GM12865 (cell line): ENCODE data around the gene ENPP3.

ENCODE experiments used
- DNase-seq: peaks from one replicate; pipeline ENCODE4 v3.0.0; 2010; ENCODE audit warnings: low read depth
- H3K4me3 ChIP-seq: 2 replicates; pipeline ENCODE4 v1.5.1; 2011; ENCODE audit warnings: mild to moderate bottlenecking, low read depth, low read length, control low read depth
- CTCF ChIP-seq: IDR thresholded peaks from 2 replicates; pipeline ENCODE4 v1.5.1; 2011; ENCODE audit warnings: low read length, control low read depth, low read depth, inconsistent platforms; ENCODE audit not compliant: insufficient read depth; ENCODE audit errors: missing control alignments

The ENPP3 gene

GRCh38 chr6:131641554-131641953 lies 4.5 kb downstream of the ENPP3 start:
- TF ChIP-seq CTCF = no peak
- H3K4me3 ChIP-seq = no peak overlapping the region
- DNase-seq = no peak

- DNase-seq = no peak
- TF ChIP-seq CTCF = no peak
- H3K4me3 ChIP-seq = no peak overlapping the region
These were observed 5.5 kb downstream of the ENPP3 start for GRCh38 chr6:131642565-131642964.

- TF ChIP-seq CTCF = no peak
- no peak overlapping the region for H3K4me3 ChIP-seq
- no peak for DNase-seq
These were observed 6.0 kb downstream of the ENPP3 start for GRCh38 chr6:131642987-131643611.

- H3K4me3 ChIP-seq = no peak overlapping the region
- DNase-seq = no peak
- TF ChIP-seq CTCF = no peak
These were observed 6.9 kb downstream of the ENPP3 start for GRCh38 chr6:131643855-131644460.

GRCh38 chr6:131644921-131645320 lies 7.8 kb downstream of the ENPP3 start:
- DNase-seq = no peak
- TF ChIP-seq CTCF = no peak
- H3K4me3 ChIP-seq = no peak overlapping the region

GRCh38 chr6:131645846-131646245 lies 8.7 kb downstream of the ENPP3 start:
- no peak for TF ChIP-seq CTCF
- no peak for DNase-seq
- no peak overlapping the region for H3K4me3 ChIP-seq

GRCh38 chr6:131646249-131646670 lies 9.2 kb downstream of the ENPP3 start:
- no peak for TF ChIP-seq CTCF
- no peak overlapping the region for H3K4me3 ChIP-seq
- DNase-seq = no peak
